Neural crest cell (in vitro differentiated cells): ENCODE measurements around the gene TMEM202. TPM values are rescaled to one million over a fixed set of nuclear protein-coding genes. Genes with fewer than 3 reads are reported as not detected.
"Not testable (repeated sequence)": the region's sequence is repeated elsewhere in the genome, so short reads cannot be mapped to it uniquely, and the experiment has no call there.

Experiments
- DNase-seq: peaks from one replicate; pipeline ENCODE4 v3.0.0; 2021; ENCODE audit warnings: low read depth, mixed read lengths, low spot score
- H3K27ac Mint-ChIP-seq: one replicate; pipeline ENCODE4 v1.8.0; 2021; ENCODE audit warnings: mild to moderate bottlenecking, mixed read lengths; ENCODE audit not compliant: unreplicated experiment
- H3K27me3 Mint-ChIP-seq: 2 replicates; pipeline ENCODE4 v1.8.0; 2021; ENCODE audit warnings: low read depth, mild to moderate bottlenecking, mixed read lengths
- H3K36me3 Mint-ChIP-seq: 2 replicates; pipeline ENCODE4 v1.8.0; 2021; ENCODE audit warnings: low read depth, mild to moderate bottlenecking, mixed read lengths
- H3K4me1 Mint-ChIP-seq: 2 replicates; pipeline ENCODE4 v1.8.0; 2021; ENCODE audit warnings: mixed read lengths
- H3K4me3 Mint-ChIP-seq: one replicate; pipeline ENCODE4 v1.8.0; 2021; ENCODE audit warnings: mild to moderate bottlenecking, mixed read lengths
- H3K9me3 Mint-ChIP-seq: 2 replicates; pipeline ENCODE4 v1.8.0; 2021; ENCODE audit warnings: mixed read lengths
- CTCF ChIP-seq: fragments of 200-600 bp; sonication (generic); conservative IDR thresholded peaks from 2 replicates; pipeline ENCODE4 v1.5.0; 2021; ENCODE audit warnings: antibody characterized with exemption, mild to moderate bottlenecking
- total RNA-seq: library from RNA; stranded (reverse); gene quantifications from 2 replicates; pipeline ENCODE4 v1.2.1, GENCODE V29; 2021

TMEM202 gene
- total RNA-seq, 1 donor from 2014 or later: not detected

- Mint-ChIP-seq H3K27me3 (peaks cover 77% of the 10 kb centered on the region), H3K4me3 (no peak overlapping the region), H3K4me1 (no peaks in the 10 kb centered on the region), H3K36me3 (no peaks in the 10 kb centered on the region), H3K27ac (no peak overlapping the region), H3K9me3 (no peaks in the 10 kb centered on the region)
- no peak for DNase-seq
- TF ChIP-seq CTCF: peak; percentile 44
These were observed 16.0 kb upstream of the TMEM202 start for GRCh38 chr15:72382146-72382545.

DNA sequence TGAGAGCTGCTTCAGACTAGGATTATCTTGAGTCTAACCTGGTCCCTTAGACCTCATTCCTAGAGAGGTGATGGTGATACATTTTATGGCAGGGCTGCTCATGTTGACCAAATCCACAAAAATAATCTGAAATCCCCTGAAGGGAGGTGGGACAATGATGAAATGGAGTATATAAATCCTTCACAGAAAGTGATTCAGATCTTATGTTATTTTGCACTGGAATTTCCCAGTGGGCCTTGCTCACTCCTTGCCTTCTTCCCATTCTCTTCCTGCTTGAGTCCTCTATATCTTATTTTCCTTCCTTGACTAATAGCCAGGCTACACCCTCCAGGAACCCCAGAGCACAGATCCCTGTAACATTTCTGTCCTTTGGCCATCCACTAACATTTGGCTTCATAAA, 10.4 kb upstream of the TMEM202 start:
- TF ChIP-seq CTCF: no peak
- H3K36me3 Mint-ChIP-seq: no peaks in the 10 kb centered on the region
- H3K4me1 Mint-ChIP-seq: no peaks in the 10 kb centered on the region
- peaks cover 86% of the 10 kb centered on the region for H3K27me3 Mint-ChIP-seq
- no peak for DNase-seq
- H3K9me3 Mint-ChIP-seq: no peaks in the 10 kb centered on the region
- no peak overlapping the region for H3K4me3 Mint-ChIP-seq
- no peak overlapping the region for H3K27ac Mint-ChIP-seq

DNA sequence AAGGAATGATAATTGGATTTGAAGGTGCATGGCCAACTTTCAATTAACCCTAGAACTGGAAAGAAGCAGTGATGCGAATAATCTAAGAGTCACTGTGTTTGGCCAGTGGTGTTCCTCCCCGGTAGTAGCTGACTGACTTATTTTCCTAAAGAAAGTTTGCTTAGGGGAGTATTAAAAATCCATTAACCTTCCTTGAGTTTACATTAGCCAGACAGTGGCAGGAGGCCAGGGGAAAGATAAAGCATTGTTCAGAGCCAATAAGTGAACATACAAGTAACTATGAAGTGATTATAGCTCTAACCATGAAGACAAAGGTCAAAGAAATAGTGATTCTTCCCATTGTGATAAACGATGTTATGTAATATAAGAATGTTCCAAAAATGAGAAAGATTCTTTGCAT, 8.9 kb upstream of the TMEM202 start:
- Mint-ChIP-seq H3K27me3 (peaks cover 82% of the 10 kb centered on the region), H3K36me3 (no peaks in the 10 kb centered on the region), H3K4me3 (no peak overlapping the region), H3K9me3 (peaks cover 3% of the 10 kb centered on the region), H3K27ac (no peak overlapping the region), H3K4me1 (no peaks in the 10 kb centered on the region)
- TF ChIP-seq CTCF: no peak
- no peak for DNase-seq

DNA sequence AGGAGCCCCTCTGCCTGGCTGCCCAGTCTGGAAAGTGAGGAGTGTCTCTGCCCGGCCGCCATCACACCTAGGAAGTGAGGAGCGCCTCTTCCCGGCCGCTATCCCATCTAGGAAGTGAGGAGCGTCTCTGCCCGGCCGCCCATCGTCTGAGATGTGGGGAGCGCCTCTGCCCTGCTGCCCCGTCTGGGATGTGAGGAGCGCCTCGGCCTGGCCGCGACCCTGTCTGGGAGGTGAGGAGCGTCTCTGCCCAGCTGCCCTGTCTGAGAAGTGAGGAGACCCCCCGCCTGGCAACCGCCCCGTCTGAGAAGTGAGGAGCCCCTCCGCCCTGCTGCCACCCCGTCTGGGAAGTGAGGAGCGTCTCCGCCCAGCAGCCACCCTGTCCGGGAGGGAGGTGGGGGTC, 1.8 kb upstream of the TMEM202 start:
- DNase-seq, H3K4me3 Mint-ChIP-seq, H3K4me1 Mint-ChIP-seq, H3K9me3 Mint-ChIP-seq, H3K36me3 Mint-ChIP-seq, H3K27ac Mint-ChIP-seq: not testable (repeated sequence)
- H3K27me3 Mint-ChIP-seq: peaks cover 62% of the 10 kb centered on the region

- Mint-ChIP-seq H3K9me3 (peaks cover 7% of the 10 kb centered on the region), H3K27me3 (peaks cover 73% of the 10 kb centered on the region), H3K36me3 (no peaks in the 10 kb centered on the region), H3K4me1 (no peaks in the 10 kb centered on the region), H3K4me3 (no peak overlapping the region), H3K27ac (no peak overlapping the region)
- no peak for DNase-seq
- no peak for TF ChIP-seq CTCF
These were observed 543 bp downstream of the TMEM202 start for GRCh38 chr15:72398648-72399047.

DNA sequence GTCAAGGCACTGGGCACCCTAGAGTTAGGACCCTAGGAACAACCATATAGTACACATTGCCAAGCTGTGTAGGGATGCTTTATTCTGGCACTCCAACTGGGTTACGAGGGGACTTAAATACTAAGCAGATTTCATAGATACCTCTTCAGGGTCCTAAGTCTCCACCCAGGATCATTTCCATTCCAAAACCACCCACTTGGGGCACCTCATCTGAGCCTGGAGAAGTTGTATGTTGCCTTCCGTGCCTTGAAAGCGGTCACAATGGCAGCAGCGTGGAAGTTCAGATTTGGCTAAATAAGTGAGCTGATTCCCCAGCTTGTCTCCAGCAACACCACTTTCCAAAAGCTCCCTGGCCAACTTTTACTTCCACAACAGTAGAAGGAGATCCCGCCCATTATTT, 4.6 kb downstream of the TMEM202 start:
- H3K4me3 Mint-ChIP-seq: no peak overlapping the region
- peaks cover 93% of the 10 kb centered on the region for H3K27me3 Mint-ChIP-seq
- no peaks in the 10 kb centered on the region for H3K36me3 Mint-ChIP-seq
- H3K9me3 Mint-ChIP-seq: no peaks in the 10 kb centered on the region
- H3K27ac Mint-ChIP-seq: no peak overlapping the region
- DNase-seq: no peak
- TF ChIP-seq CTCF: no peak
- H3K4me1 Mint-ChIP-seq: no peaks in the 10 kb centered on the region
